Measurements from ENCODE around the gene SUN5.

Gene SUN5

GRCh38 chr20:33008336-33009213, 4.3 kb upstream of the SUN5 start:
- no peak overlapping the region for H3K27ac ChIP-seq (ENCODE audit: low read depth, low read length)
- H3K9me3 ChIP-seq (ENCODE audit: control insufficient read depth, insufficient read depth, low read length) = no peaks in the 10 kb centered on the region
- H3K4me2 ChIP-seq (ENCODE audit: low read length) = no peak overlapping the region
- 0 out of 2 replicates have a peak, but pooled peaks cover 4% of the 10 kb centered on the region for H3K27me3 ChIP-seq (ENCODE audit: control insufficient read depth, low read length)
- no peaks in the 10 kb centered on the region for H3F3A ChIP-seq (ENCODE audit: control insufficient read depth, insufficient read depth)
- no peaks in the 10 kb centered on the region for H3K4me1 ChIP-seq (ENCODE audit: control insufficient read depth, low read length)
- no peak overlapping the region for H3K4me3 ChIP-seq (ENCODE audit: low read length)
- no peaks in the 10 kb centered on the region for H4K20me1 ChIP-seq (ENCODE audit: control insufficient read depth, insufficient read depth, low read depth, low read length)
- no peaks in the 10 kb centered on the region for H3K79me2 ChIP-seq (ENCODE audit: control insufficient read depth, low read length)
- H3K36me3 ChIP-seq (ENCODE audit: control insufficient read depth, low read length) = no peaks in the 10 kb centered on the region
- H3K9me2 ChIP-seq (replicated peaks; ENCODE audit: control insufficient read depth, low read length) = no peaks in the 10 kb centered on the region
- TF ChIP-seq CTCF (IDR thresholded peaks at IDR 0.05; ENCODE audit: low read depth, low read length, poor library complexity, severe bottlenecking) (no peak), EZH2phosphoT487 (IDR thresholded peaks at IDR 0.05; ENCODE audit: borderline replicate concordance, low read length) (no peak)

- Histone ChIP-seq H3F3A (ENCODE audit: control insufficient read depth, insufficient read depth) (no peaks in the 10 kb centered on the region), H3K27ac (ENCODE audit: low read depth, low read length) (no peak within 1 kb of the TSS), H3K27me3 (ENCODE audit: control insufficient read depth, low read length) (0 out of 2 replicates have a peak, but pooled peaks cover 4% of the 10 kb centered on the region), H3K4me3 (ENCODE audit: low read length) (no peak within 1 kb of the TSS), H3K79me2 (ENCODE audit: control insufficient read depth, low read length) (no peaks in the 10 kb centered on the region), H3K9me2 (replicated peaks; ENCODE audit: control insufficient read depth, low read length) (no peaks in the 10 kb centered on the region), H4K20me1 (ENCODE audit: control insufficient read depth, insufficient read depth, low read depth, low read length) (no peaks in the 10 kb centered on the region), H3K4me2 (ENCODE audit: low read length) (no peak within 1 kb of the TSS), H3K4me1 (ENCODE audit: control insufficient read depth, low read length) (no peaks in the 10 kb centered on the region), H3K9me3 (ENCODE audit: control insufficient read depth, insufficient read depth, low read length) (no peaks in the 10 kb centered on the region), H3K36me3 (ENCODE audit: control insufficient read depth, low read length) (no peaks in the 10 kb centered on the region)
- TF ChIP-seq CTCF (IDR thresholded peaks at IDR 0.05; ENCODE audit: low read depth, low read length, poor library complexity, severe bottlenecking) = no peak
- no peak for TF ChIP-seq EZH2phosphoT487 (IDR thresholded peaks at IDR 0.05; ENCODE audit: borderline replicate concordance, low read length)
Measured at GRCh38 chr20:33007376-33008335, 3.4 kb upstream of the SUN5 start, which contains the start of gene BPIFB2. Gene BPIFB2 (plus strand): TSS chr20:33007704. CDS start chr20:33008575, 871 bp downstream.

GRCh38 chr20:33006776-33007375, 2.6 kb upstream of the SUN5 start:
- Histone ChIP-seq H3K27ac (ENCODE audit: low read depth, low read length) (no peak overlapping the region), H4K20me1 (ENCODE audit: control insufficient read depth, insufficient read depth, low read depth, low read length) (no peaks in the 10 kb centered on the region), H3K36me3 (ENCODE audit: control insufficient read depth, low read length) (no peaks in the 10 kb centered on the region), H3K9me2 (replicated peaks; ENCODE audit: control insufficient read depth, low read length) (no peaks in the 10 kb centered on the region), H3K4me1 (ENCODE audit: control insufficient read depth, low read length) (no peaks in the 10 kb centered on the region), H3K4me2 (ENCODE audit: low read length) (no peak overlapping the region), H3K4me3 (ENCODE audit: low read length) (no peak overlapping the region), H3K79me2 (ENCODE audit: control insufficient read depth, low read length) (no peaks in the 10 kb centered on the region), H3F3A (ENCODE audit: control insufficient read depth, insufficient read depth) (no peaks in the 10 kb centered on the region), H3K27me3 (ENCODE audit: control insufficient read depth, low read length) (0 out of 2 replicates have a peak, but pooled peaks cover 4% of the 10 kb centered on the region), H3K9me3 (ENCODE audit: control insufficient read depth, insufficient read depth, low read length) (no peaks in the 10 kb centered on the region)
- no peak for TF ChIP-seq EZH2phosphoT487 (IDR thresholded peaks at IDR 0.05; ENCODE audit: borderline replicate concordance, low read length)
- TF ChIP-seq CTCF (IDR thresholded peaks at IDR 0.05; ENCODE audit: low read depth, low read length, poor library complexity, severe bottlenecking) = no peak

Measured in DOHH2 (cell line).